Activated CD4-positive, alpha-beta T cell treated with anti-CD3 and anti-CD28 coated beads, Interleukin-2, amount 50 U/mL, for 1 hour (primary cell): ENCODE measurements around the gene RIGI.
"Not testable (repeated sequence)": the region's sequence is repeated elsewhere in the genome, so short reads cannot be mapped to it uniquely, and the experiment has no call there.

Source experiments
- DNase-seq: peaks from one replicate; pipeline ENCODE4 v3.0.0-alpha.2; 2020

Gene RIGI

DNA sequence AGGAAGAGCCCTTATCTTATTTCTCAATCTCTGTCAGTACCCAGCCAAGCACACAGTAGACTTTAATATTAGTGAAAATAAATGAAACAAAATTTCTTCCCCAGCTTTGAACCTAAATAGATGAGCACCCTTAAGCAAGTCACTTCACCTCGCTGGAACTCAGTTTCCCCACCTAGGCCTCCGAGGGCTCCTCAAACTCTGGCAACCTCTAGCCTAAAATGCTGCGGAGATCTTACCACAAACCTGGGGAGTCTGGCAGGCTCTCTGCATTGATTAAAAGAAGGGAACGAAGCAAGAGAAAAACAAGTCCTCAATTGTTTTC, 326 bp downstream of the RIGI start:
- DNase-seq, result no peak

- DNase-seq, result peak; percentile 18
Measured at GRCh38 chr9:32524892-32525708, 896 bp downstream of the RIGI start.

GRCh38 chr9:32524558-32524891, 1.5 kb downstream of the RIGI start:
- DNase-seq, result not testable (repeated sequence)

- DNase-seq, result no peak
Measured at GRCh38 chr9:32523910-32524309, 2.1 kb downstream of the RIGI start.

GRCh38 chr9:32518276-32518675, 7.7 kb downstream of the RIGI start:
- no peak for DNase-seq

- no peak for DNase-seq
Measured at GRCh38 chr9:32516241-32516640, 9.8 kb downstream of the RIGI start.

GRCh38 chr9:32508728-32509127, 17.3 kb downstream of the RIGI start:
- no peak for DNase-seq

DNA sequence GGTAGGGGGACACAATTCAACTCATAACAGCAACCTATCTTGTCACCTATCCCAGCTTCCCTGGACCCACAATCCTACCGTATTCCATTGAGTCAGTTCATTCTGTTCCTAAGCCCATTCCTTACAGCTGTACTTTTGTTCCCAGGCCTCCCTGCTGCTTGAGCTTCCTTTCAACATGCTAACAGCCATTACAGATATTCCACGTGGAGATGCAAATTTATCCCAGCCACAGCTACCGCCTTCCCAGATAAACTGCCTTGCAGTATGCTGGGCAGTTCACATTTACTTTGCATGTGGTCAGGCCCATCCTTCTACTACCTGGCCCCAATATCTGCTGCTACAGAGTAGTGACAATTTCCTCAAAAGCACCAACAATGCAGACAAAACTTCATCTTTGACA, 23.0 kb downstream of the RIGI start:
- DNase-seq, result no peak

DNA sequence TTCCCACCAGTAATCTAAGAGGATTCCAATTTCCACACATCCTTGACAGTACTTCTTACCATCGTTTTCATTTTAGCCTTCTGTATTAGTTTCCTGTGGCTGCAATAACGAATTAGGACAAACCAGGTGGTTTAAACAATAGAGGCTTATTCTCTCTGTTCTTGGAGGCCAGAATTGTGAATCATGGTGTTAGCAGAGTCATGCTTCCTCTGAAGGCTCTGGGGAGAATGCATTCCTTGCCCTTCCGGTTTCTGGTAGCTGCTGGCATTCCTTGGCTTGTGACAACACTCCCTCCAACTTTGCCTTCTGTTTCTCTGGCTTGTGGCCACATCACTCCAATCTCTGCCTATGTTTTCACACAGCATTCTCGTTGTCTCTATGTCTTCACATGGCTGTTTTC, 23.5 kb downstream of the RIGI start:
- DNase-seq, result no peak

GRCh38 chr9:32501868-32502267, 24.1 kb downstream of the RIGI start:
- DNase-seq, result no peak

DNA sequence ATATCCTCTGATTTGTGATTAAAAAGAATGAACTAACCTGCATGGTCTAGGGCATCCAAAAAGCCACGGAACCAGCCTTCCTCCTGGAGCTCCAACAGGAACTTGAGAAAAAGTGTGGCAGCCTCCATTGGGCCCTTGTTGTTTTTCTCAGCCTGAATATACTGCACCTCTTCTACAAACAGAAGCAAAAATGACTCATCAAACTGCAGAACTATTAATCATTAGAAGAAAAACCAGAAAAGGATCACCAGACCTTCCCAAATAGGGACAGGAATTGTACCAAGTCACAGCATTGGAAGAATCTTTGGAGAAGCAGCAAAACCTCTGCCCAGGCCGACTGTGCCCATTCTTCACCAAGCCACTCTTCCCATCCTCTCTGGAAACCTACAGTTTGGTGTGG, 25.2 kb downstream of the RIGI start:
- DNase-seq, result no peak

DNA sequence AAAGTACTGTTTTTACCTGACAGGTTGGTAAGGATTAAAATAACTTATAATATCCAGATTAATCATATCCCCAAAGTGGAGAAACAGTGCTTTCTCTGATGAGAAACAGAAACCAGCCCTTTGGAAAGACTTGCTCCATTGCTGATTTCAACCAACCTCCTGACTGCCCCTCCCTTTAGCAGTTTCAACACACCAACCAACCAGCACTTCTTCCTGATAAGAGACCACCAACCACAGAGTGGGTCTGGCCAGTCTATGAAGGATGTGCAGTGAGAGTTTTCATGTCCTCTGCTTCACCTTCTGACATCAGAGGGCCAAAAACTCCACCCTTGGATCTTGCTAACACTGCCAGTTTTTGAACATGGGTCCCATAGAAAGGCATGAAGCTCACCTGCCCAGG, 28.1 kb downstream of the RIGI start:
- no peak for DNase-seq

GRCh38 chr9:32490601-32491000, 35.4 kb downstream of the RIGI start:
- no peak for DNase-seq

DNA sequence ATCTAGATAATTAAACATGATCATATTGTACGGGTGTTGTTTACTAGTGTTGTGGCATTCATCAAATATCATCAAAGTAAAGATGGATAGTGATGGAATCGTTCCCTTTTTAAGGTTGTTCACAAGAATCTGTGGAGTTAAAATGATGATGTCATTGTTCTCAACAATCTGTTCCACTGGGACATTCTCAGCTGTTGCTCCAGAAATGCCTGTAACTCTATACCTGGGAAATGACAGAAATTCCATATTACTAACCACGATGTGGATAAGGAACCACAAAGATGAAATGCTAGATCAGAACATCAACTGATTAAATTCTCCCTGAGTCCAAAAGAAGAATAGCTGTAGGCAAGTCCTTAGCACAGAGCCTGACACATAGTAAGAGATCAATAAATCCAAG, 38.0 kb downstream of the RIGI start:
- no peak for DNase-seq

DNA sequence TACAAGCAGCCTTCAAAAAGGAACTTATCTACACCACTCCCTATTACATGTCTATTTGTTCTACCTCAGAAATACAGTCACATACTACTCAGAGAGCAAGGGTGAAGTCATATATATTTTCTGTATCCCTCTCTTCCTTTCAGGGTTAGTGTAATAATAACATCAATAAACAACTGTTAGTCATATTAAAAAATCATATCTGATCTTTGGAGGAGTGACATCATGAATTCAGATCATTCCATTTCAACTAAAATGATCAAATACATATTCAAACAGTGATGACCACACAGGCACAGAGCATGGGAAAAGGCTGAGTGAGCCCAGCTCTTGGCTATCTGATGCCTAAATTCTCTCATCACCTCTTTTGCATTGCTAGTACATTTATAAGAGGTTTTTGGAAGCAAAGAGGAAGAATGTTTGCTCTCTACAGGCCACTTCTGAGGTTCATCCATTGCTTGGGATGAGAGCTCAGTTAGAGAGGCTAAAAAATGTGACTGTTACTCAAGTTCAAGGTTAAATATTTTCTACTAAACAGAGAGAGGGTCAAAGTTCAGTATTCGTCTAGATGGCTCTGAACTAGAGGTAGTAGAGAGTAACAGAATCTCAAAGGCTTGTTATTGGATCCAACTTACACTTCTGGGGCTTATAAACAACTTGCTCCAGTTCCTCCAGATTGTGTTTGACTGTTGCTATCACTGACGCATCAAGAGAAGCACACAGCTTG, 39.0 kb downstream of the RIGI start:
- no peak for DNase-seq

- DNase-seq, result no peak
Measured at GRCh38 chr9:32483343-32483742, 42.7 kb downstream of the RIGI start.
